ENCODE measurements around the gene PSMA7.
"Not testable (repeated sequence)": the region's sequence is repeated elsewhere in the genome, so short reads cannot be mapped to it uniquely, and the experiment has no call there.

The PSMA7 gene

DNA sequence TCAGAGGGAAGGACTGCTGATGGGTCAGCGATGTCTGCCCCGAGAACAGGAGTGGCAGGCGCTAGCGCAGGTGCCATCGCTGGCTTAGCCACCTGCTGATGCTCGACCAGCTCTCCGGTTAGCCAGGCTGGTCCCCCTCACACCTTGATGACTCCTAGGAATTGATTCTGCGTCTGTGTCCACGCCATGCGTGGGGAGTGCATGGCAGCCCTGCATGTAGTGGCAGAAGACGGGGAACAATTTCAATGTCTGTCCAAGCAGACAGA lies 7.0 kb upstream of the PSMA7 start:
- no peaks in the 10 kb centered on the region for H3K9me3 ChIP-seq (ENCODE audit: severe bottlenecking)
- no peak overlapping the region for H3K27ac ChIP-seq
- DNase-seq, result no peak
- TF ChIP-seq, protein P1, sequence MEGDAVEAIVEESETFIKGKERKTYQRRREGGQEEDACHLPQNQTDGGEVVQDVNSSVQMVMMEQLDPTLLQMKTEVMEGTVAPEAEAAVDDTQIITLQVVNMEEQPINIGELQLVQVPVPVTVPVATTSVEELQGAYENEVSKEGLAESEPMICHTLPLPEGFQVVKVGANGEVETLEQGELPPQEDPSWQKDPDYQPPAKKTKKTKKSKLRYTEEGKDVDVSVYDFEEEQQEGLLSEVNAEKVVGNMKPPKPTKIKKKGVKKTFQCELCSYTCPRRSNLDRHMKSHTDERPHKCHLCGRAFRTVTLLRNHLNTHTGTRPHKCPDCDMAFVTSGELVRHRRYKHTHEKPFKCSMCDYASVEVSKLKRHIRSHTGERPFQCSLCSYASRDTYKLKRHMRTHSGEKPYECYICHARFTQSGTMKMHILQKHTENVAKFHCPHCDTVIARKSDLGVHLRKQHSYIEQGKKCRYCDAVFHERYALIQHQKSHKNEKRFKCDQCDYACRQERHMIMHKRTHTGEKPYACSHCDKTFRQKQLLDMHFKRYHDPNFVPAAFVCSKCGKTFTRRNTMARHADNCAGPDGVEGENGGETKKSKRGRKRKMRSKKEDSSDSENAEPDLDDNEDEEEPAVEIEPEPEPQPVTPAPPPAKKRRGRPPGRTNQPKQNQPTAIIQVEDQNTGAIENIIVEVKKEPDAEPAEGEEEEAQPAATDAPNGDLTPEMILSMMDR (IDR thresholded peaks at IDR 0.05; ENCODE audit: low read depth, low read length), result no peak
- no peaks in the 10 kb centered on the region for H3K27me3 ChIP-seq (ENCODE audit: insufficient read depth, low read depth, severe bottlenecking)
- H3K36me3 ChIP-seq, result peaks cover 38% of the 10 kb centered on the region
- no peak overlapping the region for H3K4me3 ChIP-seq (ENCODE audit: low read depth, low read length)

DNA sequence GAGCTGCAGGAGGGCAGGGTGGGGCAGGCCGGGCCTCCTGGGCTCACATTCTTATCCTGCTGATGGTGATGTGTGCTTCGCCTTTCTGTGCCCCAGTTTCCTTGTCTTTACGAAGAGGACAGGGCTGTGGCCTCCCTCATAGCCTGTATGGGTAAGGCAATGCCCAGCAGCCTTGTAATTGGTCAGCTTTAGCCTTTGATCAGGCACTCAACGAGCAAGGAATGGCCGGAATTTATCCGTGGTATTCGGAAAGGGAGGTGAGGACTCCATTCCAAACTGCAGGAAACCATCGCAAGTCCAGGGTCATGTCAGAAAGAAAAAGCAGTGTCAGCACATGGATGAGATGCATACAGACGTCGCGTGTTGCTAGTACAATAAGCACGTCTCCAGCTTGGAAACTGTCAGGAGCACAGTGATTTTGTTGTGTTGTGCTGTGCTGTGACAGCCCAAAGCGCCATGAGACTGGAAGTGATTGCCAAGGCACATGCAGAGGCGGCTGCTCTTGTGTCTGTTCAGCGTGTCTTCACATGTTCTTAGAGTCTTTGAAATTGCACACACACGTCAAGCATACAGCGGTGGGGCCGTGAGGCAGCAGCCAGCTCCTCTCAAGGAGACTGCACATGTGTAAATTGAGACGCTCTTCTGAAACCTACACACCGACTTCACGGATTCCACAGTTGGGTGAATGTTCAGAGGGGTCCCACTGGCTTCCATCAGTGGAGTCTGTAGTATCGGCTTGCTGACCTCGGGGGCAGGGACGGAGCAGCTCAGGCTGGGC lies 6.5 kb upstream of the PSMA7 start:
- Histone ChIP-seq H3K27ac (no peak overlapping the region), H3K4me3 (ENCODE audit: low read depth, low read length) (no peak overlapping the region), H3K36me3 (peaks cover 42% of the 10 kb centered on the region), H3K27me3 (ENCODE audit: insufficient read depth, low read depth, severe bottlenecking) (no peaks in the 10 kb centered on the region), H3K9me3 (ENCODE audit: severe bottlenecking) (no peaks in the 10 kb centered on the region)
- no peak for DNase-seq
- TF ChIP-seq, protein P1 (IDR thresholded peaks at IDR 0.05; ENCODE audit: low read depth, low read length), result no peak

DNA sequence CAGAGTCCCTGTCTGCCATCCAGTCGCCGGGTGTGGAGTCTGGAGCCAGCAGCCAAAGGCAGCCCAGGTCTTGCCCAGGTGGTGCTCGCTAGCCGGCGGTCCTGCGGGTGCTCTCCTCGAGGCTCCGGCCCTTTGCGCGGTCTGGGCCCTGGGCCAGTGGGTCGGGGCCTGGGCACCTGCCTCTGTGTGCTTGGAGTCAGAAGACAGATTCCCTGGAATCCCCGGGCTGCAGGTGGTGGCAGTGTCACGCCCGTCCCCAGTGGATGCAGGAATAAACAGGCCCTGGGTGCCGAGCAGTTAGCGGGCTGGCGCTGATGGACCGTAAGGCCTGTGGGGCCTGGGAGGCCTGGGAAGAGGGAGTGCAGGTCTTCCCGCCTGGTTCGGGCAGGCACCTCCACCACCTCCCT lies 5.7 kb upstream of the PSMA7 start:
- Histone ChIP-seq H3K9me3 (ENCODE audit: severe bottlenecking) (no peaks in the 10 kb centered on the region), H3K36me3 (peaks cover 36% of the 10 kb centered on the region), H3K27ac (no peak overlapping the region), H3K27me3 (ENCODE audit: insufficient read depth, low read depth, severe bottlenecking) (no peaks in the 10 kb centered on the region), H3K4me3 (ENCODE audit: low read depth, low read length) (no peak overlapping the region)
- TF ChIP-seq, protein P1 (IDR thresholded peaks at IDR 0.05; ENCODE audit: low read depth, low read length), result no peak
- DNase-seq, result no peak

DNA sequence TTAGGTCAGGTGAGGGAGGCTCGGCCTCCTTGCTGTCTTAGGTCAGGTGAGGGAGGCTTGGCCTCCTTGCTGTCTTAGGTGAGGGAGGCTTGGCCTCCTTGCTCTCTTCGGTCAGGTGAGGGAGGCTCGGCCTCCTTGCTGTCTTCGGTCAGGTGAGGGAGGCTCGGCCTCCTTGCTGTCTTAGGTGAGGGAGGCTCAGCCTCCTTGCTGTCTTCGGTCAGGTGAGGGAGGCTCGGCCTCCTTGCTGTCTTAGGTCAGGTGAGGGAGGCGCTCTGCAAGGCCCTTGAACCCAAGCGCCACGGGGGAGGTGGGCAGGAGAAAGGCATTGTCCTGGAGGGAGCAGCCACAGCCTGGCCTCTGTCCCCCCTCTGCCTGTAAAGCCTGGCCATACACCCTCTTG lies 5.2 kb upstream of the PSMA7 start:
- H3K9me3 ChIP-seq (ENCODE audit: severe bottlenecking); DNase-seq; H3K27me3 ChIP-seq (ENCODE audit: insufficient read depth, low read depth, severe bottlenecking); H3K4me3 ChIP-seq (ENCODE audit: low read depth, low read length); H3K27ac ChIP-seq: not testable (repeated sequence)
- peaks cover 31% of the 10 kb centered on the region for H3K36me3 ChIP-seq

DNA sequence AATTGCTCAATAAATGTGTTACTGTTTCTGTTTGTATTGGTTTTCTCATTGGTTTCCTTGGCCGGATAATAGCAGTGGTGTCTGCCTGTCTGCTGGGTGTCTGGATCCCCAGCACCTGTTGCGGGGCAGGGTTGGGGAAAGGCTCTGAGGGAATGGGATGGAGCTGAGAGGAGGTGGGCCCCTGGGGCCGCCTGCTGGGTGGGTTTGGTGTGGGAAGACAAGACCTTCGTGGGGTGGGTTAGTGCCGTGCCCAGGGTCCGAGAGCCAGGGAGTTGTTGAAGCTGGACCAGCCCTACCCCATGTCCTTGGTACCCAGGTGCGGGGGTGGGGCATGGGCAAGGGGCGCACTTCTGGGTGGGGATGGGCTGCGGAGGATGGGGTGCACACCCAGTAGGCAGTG lies 4.3 kb upstream of the PSMA7 start:
- DNase-seq, result no peak
- no peaks in the 10 kb centered on the region for H3K27me3 ChIP-seq (ENCODE audit: insufficient read depth, low read depth, severe bottlenecking)
- H3K36me3 ChIP-seq, result peaks cover 23% of the 10 kb centered on the region
- H3K4me3 ChIP-seq (ENCODE audit: low read depth, low read length), result no peak overlapping the region
- H3K9me3 ChIP-seq (ENCODE audit: severe bottlenecking), result no peaks in the 10 kb centered on the region
- TF ChIP-seq, protein P1 (IDR thresholded peaks at IDR 0.05; ENCODE audit: low read depth, low read length), result no peak
- no peak overlapping the region for H3K27ac ChIP-seq

DNA sequence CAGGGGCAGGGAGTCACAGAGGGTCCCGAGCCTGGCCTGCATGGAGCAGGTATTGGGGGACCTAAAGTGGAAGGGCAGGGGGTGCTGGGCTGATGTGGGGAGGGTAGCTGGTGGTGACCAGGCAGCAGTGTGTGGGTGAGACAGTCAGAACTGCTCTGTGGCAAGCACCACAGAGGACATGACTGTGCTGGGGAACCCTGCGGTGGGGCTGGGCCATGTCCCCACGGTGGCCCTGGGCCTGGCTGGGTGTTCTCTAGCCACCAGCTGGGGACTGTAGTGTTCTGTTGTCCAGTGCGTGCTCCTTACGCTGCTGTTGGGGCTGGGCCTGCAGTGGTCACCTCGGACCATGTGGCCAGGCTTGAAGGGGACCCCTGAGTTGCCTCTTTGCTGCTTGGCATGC lies 3.9 kb upstream of the PSMA7 start:
- peaks cover 21% of the 10 kb centered on the region for H3K36me3 ChIP-seq
- no peaks in the 10 kb centered on the region for H3K9me3 ChIP-seq (ENCODE audit: severe bottlenecking)
- H3K27me3 ChIP-seq (ENCODE audit: insufficient read depth, low read depth, severe bottlenecking), result no peaks in the 10 kb centered on the region
- H3K27ac ChIP-seq, result no peak overlapping the region
- TF ChIP-seq, protein P1 (IDR thresholded peaks at IDR 0.05; ENCODE audit: low read depth, low read length), result no peak
- H3K4me3 ChIP-seq (ENCODE audit: low read depth, low read length), result no peak overlapping the region
- DNase-seq, result no peak

Measured in WERI-Rb-1 (cell line).